CMK (cell line): ENCODE results near the gene RSPRY1.
A peak's percentile ranks its signal among the peaks of the same experiment; 100 is the strongest.
"Not testable (repeated sequence)": the region's sequence is repeated elsewhere in the genome, so short reads cannot be mapped to it uniquely, and the experiment has no call there.

Experiments
- DNase-seq: peaks from one replicate; pipeline ENCODE4 v3.0.0-alpha.2; 2010; ENCODE audit warnings: low read depth

Gene RSPRY1

GRCh38 chr16:57271867-57272495, 85.9 kb downstream of the RSPRY1 start:
- DNase-seq, result no peak

GRCh38 chr16:57273359-57273758, 87.2 kb downstream of the RSPRY1 start:
- DNase-seq, result no peak

GRCh38 chr16:57273826-57274225, 87.7 kb downstream of the RSPRY1 start:
- DNase-seq, result no peak

DNA sequence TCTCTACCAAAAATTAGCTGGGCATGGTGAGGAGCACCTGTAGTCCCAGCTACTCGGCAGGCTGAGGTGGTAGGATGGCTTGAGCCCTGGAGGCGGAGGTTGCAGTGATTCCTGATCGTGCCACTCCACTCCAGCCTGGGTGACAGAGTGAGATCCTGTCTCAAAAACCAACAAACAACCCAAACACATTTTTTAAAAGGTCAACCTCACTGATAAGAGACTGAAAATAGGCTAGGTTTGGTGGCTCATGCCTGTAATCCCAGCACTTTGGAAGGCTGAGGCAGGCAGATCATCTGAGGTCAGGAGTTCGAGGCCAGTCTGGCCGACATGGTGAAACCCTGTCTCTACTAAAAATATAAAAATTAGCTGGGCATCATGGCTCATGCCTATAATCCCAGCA, 89.8 kb downstream of the RSPRY1 start:
- not testable (repeated sequence) for DNase-seq

DNA sequence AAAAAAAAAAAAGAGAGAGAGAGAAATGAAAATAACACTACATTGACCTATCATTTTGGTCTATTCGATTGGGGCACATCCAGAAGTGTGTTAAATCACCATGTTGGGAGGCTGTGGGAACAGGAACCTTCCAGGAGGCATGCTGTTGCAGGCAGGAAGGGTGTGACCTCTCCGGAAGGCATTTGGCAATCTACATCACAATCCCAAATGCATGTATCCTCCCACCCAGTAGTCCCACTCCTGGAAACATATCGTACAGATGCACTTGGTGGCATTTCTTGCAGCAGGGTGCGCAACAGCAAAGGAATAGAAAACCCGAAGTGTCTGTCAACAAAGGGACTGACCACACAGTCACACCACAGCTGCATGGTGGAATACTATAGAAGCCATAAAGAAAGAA, 90.5 kb downstream of the RSPRY1 start:
- peak; percentile 70 for DNase-seq

- DNase-seq, result no peak
Measured at GRCh38 chr16:57277586-57277985, 91.5 kb downstream of the RSPRY1 start.

- no peak for DNase-seq
Measured at GRCh38 chr16:57278494-57278893, 92.4 kb downstream of the RSPRY1 start.

- DNase-seq, result no peak
Measured at GRCh38 chr16:57279780-57280638, 93.9 kb downstream of the RSPRY1 start.

GRCh38 chr16:57281791-57282190, 95.7 kb downstream of the RSPRY1 start:
- no peak for DNase-seq

DNA sequence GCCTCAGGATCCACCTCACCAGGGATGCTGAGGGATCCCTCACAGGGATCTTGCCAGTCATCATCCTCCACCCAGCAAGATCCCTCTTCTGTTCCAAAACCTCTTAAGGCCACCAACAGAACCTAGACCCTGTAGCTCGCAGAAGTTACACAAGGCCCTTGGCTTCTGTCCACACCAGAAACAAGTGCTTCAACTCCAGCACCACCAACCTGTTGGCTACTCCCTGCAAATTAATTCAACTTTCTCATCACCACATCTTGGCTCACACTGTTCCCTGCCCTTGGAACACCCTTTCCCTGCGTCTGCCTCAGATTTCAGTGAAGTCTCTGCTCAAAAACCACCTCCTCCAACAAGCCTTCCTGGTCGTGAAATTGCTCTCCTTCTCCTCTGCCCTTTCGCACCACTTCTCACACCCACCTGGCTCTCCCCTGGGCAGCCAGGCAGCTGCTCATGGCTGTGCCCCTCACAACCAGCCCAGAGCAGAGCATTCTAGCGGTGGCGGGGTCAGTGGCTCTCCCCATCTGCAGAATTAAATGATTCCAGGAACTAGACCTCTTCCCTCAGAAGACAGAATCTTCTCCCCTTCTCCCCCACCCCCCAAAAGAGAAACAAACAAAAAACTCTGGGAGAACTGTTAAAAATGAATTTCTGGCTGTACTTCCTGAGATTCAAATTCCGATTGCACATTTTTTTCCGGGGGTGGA, 96.5 kb downstream of the RSPRY1 start:
- DNase-seq, result no peak

GRCh38 chr16:57283214-57283958, 97.3 kb downstream of the RSPRY1 start:
- no peak for DNase-seq

DNA sequence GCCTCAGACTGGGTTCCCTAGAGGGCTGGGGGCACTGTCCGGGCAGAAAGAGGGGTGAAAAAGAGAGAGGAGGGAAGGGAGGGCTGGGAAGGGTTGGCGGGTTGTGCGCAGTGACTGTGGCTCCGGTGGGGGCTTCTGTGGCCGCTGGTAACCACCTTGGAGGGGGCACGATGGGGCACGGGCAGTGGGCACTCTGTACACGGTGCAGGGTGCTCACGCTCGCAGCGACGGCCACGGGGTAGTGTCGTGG, 97.8 kb downstream of the RSPRY1 start:
- no peak for DNase-seq

GRCh38 chr16:57284209-57284951, 98.3 kb downstream of the RSPRY1 start, which contains the start of gene PLLP:
TSS of gene PLLP (minus strand) at chr16:57284672. CDS start at chr16:57284540, 132 bp downstream.
- DNase-seq, result no peak

GRCh38 chr16:57284952-57285363, 98.8 kb downstream of the RSPRY1 start:
- DNase-seq, result no peak

- DNase-seq, result no peak
Measured at GRCh38 chr16:57285379-57285778, 99.2 kb downstream of the RSPRY1 start.

DNA sequence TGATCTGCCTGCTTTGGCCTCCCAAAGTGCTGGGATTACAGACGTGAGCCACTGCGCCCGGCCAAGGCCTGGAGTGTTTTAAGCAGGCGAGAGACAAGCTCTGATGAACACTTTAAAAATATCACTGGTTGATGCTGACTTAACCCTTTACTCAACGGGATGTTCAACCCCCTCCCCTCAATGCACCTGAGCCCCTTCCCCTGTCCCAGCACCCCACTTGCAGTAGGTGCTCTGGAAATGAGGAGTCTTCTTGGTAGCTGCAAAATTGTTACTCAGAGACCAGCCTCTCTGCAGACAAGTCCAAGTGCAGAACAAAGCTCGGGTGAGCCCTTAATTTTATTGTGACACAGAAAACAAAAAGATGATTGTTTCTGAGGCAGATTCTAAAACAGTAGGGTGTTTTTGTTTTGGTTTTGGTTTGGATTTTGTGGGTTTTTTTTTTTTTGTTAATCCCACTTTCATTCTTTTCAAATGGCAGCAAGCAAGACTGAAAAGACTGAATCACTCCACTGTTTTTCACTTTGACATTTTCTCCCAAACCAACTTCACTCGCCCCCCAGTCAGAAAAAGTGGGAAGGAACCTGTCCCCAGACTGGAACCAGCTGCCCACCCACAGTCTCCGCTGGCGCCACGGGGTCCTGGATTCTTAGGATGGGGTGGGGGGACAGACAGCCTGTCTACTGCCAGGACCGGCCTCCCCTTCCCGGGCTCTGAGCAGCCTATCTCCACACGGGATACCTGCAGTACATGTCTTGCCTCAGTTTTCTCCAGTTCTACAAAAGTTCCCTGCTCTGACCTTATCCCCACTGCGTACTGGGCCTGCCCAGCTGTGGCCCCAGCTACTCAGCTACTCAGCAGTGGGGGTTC, 103.5 kb downstream of the RSPRY1 start:
- no peak for DNase-seq
